G401 (cell line): ENCODE data around the gene PDLIM5. TPM values are rescaled to one million over a fixed set of nuclear protein-coding genes. Genes with fewer than 3 reads are reported as not detected.
"Not testable (repeated sequence)": the region's sequence is repeated elsewhere in the genome, so short reads cannot be mapped to it uniquely, and the experiment has no call there.

ENCODE experiments used
- DNase-seq: peaks from one replicate; pipeline ENCODE4 v3.0.0-alpha.2; 2015; ENCODE audit warnings: low spot score
- in situ Hi-C: cut with HindIII; loops from 2 replicates; pipeline ENCODE4 v1.10.0; 2016; ENCODE audit warnings: low sequenced_read_pairs, mixed read lengths
- total RNA-seq: library from RNA; depleted of rRNA; stranded (reverse); fragments of >200 nt; shearing (Covaris generic); gene quantifications from 2 replicates; pipeline ENCODE4 v1.2.3, GENCODE V29; 2014

Gene PDLIM5
- total RNA-seq, 1 experiment from 2014 or later = not detected

- no peak for DNase-seq
- in situ Hi-C loops = no loop called here
Measured at GRCh38 chr4:94455081-94455480, 3.3 kb downstream of the PDLIM5 start.

- DNase-seq = peak; percentile 18
- in situ Hi-C loops = no loop called here
Measured at GRCh38 chr4:94457692-94458106, 6.0 kb downstream of the PDLIM5 start.

GRCh38 chr4:94458682-94459081, 6.9 kb downstream of the PDLIM5 start:
- in situ Hi-C loops = no loop called here
- no peak for DNase-seq

DNA sequence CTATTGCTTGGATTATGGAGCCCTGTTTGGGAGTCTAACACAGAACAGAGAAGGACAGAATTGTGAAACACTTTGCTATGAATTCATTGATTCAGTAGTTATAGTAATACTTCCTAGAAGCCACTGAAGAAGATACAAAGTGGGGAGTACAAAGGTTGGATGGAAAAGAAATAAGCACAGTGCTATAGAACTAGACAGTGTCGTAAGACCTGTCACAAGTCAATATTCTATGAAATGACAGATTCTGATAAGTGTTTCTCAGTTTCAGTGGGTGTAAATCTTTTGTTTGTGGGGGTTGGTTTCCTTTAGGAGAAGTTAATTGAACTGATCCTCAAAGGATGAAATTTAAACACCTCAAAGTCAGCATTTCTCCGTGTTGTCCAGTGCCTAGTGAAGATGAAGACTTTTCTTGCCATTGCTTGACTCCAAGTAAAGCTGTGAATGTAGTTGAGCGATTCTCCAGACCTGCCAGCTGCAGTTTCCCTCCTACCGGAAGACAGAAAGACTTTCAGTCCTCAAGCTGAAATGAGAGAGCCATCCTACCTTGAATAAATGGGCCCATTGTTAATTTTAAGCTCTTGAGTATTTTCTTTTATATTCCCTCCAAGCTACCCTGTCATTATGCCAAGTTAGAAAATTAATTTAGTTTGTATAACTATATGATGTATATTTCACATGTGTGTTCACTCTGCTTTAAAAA, 7.9 kb downstream of the PDLIM5 start:
- no peak for DNase-seq
- in situ Hi-C loops = no loop called here

DNA sequence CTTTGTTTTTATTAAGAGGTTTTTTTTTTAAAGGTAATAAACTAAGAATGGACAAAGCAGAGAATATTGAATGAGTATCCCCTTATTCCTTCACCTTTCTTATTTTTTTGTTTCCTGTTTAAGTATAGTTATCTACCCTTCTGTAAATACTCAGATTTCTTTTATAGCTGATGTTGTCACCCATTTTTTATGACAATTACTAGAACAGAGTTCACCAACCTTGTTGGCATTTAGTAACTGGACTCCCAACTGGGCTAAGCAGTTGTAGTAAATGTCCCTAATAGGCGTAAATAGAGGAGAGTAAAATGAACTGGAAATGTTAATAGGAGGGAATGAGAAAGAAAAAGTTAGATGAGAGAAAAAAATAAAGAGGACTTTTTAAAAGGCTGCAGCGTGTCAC, 9.8 kb downstream of the PDLIM5 start:
- in situ Hi-C loops = no loop called here
- DNase-seq = no peak

GRCh38 chr4:94462572-94462971, 10.8 kb downstream of the PDLIM5 start:
- in situ Hi-C loops = no loop called here
- DNase-seq = no peak

GRCh38 chr4:94463771-94464170, 12.0 kb downstream of the PDLIM5 start:
- DNase-seq = no peak
- in situ Hi-C loops = no loop called here

GRCh38 chr4:94466371-94466770, 14.6 kb downstream of the PDLIM5 start:
- in situ Hi-C loops = no loop called here

DNA sequence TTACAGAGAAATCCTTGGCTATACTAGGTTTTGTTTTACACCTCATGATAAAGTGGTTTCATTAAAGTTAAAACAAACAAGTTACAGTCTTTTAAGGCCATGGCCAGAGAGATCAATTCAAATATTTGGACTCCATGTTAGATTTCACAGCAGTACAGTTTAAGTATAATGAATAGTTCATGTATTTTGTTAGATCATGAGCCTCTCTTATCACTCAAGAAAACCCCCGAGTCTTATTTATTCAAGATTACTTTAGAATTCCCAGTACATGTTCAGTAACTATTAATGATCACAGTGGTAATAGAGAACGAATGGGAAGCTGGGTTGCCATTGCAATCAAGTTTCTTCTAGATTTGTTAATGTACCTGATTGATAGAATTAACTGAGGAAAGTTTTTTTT, 15.2 kb downstream of the PDLIM5 start:
- in situ Hi-C loops = no loop called here
- DNase-seq = no peak

More at GRCh38 chr4:94466371-94466770, 14.6 kb downstream of the PDLIM5 start:
- DNase-seq = no peak

GRCh38 chr4:94468093-94468769, 16.5 kb downstream of the PDLIM5 start:
- in situ Hi-C loops = no loop called here
- DNase-seq = no peak

DNA sequence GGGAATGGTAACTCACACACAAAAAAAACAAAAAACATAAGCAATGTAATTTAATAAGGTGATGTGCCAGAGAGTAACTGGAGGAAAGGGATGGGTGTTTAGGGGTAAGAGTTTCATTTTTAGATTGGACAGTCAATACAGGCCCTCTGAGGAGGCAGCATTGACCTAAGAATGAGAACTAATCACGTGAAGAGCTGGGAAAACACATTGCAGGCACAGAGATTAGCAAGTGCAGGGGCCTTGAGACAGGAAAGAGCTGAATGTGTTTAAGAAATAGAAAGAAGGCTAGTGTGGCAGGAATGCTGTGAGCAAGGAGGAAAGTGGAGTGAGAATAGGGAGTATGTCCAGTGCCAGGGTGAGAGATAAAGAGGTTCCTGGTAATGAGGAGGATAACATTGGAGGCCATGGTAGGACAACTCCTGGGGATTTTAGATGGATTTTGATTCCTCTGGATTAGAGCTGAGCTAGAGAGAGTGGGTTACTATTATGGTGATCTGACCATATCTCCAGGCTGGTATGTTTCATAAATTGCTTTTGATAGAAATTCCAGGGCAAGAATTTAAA, 17.6 kb downstream of the PDLIM5 start:
- in situ Hi-C loops = no loop called here
- DNase-seq = no peak

DNA sequence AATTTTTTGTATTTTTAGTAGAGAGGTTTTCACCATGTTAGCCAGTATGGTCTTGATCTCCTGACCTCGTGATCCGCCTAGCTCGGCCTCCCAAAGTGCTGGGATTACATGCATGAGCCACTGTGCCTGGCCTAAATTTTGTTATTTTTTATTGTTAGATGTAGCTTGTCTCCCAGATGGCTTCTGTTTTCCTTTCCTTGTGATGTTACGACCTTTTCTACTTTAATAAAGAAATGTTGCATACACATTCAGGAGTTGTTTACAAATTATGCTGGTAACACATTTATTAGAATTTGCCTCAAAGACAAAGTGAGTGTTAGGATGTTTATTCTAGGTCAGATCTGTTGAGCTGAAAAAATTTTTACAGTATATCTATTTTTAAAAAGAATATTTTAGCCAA, 18.4 kb downstream of the PDLIM5 start:
- in situ Hi-C loops = no loop called here
- DNase-seq = no peak

GRCh38 chr4:94470782-94471181, 19.0 kb downstream of the PDLIM5 start:
- in situ Hi-C loops, DNase-seq: not testable (repeated sequence)

GRCh38 chr4:94472056-94472826, 20.5 kb downstream of the PDLIM5 start:
- in situ Hi-C loops = no loop called here
- no peak for DNase-seq

- in situ Hi-C loops = no loop called here
Measured at GRCh38 chr4:94475050-94475449, 23.3 kb downstream of the PDLIM5 start.

DNA sequence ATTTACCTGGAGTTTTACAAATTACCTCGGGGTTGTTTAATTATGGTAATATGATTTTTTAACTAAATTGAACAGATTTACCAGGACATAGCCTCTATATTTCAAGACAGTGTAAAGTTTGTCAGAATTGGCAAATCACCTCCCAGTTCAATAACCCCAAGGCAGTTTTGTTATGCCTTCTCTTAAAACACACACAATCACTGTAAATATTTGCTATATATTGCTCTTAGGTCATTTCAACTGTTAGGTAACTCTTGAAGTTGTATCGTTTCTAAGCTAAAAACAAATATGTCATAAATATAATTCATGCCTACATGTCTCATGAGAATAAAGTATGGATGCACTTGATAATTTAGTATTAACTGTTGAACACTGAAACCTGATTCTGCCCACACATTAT, 24.1 kb downstream of the PDLIM5 start:
- DNase-seq = no peak
- in situ Hi-C loops = no loop called here

More at GRCh38 chr4:94475050-94475449, 23.3 kb downstream of the PDLIM5 start:
- no peak for DNase-seq

GRCh38 chr4:94477227-94477626, 25.5 kb downstream of the PDLIM5 start:
- in situ Hi-C loops = no loop called here
- no peak for DNase-seq

DNA sequence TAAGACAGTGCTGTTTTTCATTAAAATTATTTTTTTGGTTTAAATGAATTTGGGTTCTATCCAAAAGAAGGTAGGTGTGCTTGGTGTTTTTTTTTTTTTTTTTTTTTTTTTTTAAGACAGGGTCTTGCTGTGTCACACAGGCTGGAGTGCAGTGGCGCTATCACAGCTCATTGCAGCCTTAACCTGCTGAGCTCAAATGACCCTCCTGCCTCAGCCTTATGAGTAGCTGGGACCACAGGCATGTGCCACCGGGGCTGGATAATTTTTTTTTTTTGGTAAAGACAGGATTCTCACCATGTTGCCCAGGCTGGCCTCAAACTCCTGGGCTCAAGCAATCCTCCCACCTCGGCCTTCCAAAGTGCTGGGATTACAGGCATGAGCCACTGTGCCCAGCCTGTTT, 27.1 kb downstream of the PDLIM5 start:
- in situ Hi-C loops = not testable (repeated sequence)

GRCh38 chr4:94479358-94480141, 27.8 kb downstream of the PDLIM5 start:
- no peak for DNase-seq
- in situ Hi-C loops = no loop called here

More for the DNA sequence above, 27.1 kb downstream of the PDLIM5 start:
- not testable (repeated sequence) for DNase-seq
